RWPE2 (cell line): ENCODE results near the gene MAGEF1.

Experiments used
- ATAC-seq: fragments of 200-7000 bp; cut with Tn5 transposase; 3 replicates; pipeline ENCODE4 v1.9.1; 2021; ENCODE audit warnings: low read depth
- DNase-seq: peaks from one replicate; pipeline ENCODE4 v3.0.0-alpha.2; 2020; ENCODE audit warnings: low spot score
- H3K27ac ChIP-seq: fragments of 450-650 bp; 2 replicates; pipeline ENCODE4 v1.5.1; 2017; ENCODE audit warnings: mild to moderate bottlenecking; ENCODE audit not compliant: poor library complexity, severe bottlenecking
- H3K27me3 ChIP-seq: fragments of 250-450 bp; sonication (Bioruptor Pico); 2 replicates; pipeline ENCODE4 v1.5.1; 2021; ENCODE audit warnings: mild to moderate bottlenecking, moderate library complexity; ENCODE audit not compliant: insufficient read depth, poor library complexity, severe bottlenecking
- H3K36me3 ChIP-seq: fragments of 250-450 bp; sonication (Bioruptor Pico); 2 replicates; pipeline ENCODE4 v1.5.1; 2020; ENCODE audit warnings: low read depth, mild to moderate bottlenecking, moderate library complexity
- H3K4me1 ChIP-seq: fragments of 250-450 bp; sonication (Bioruptor Pico); 2 replicates; pipeline ENCODE4 v1.5.1; 2021; ENCODE audit warnings: mild to moderate bottlenecking, moderate library complexity; ENCODE audit not compliant: insufficient read depth, poor library complexity, severe bottlenecking
- H3K4me3 ChIP-seq: fragments of 250-450 bp; sonication (Bioruptor Pico); 2 replicates; pipeline ENCODE4 v1.5.1; 2021; ENCODE audit warnings: mild to moderate bottlenecking, moderate library complexity; ENCODE audit not compliant: severe bottlenecking
- H3K9me3 ChIP-seq: fragments of 250-450 bp; sonication (Bioruptor Pico); 2 replicates; pipeline ENCODE4 v1.5.1; 2021; ENCODE audit warnings: mild to moderate bottlenecking, moderate library complexity; ENCODE audit not compliant: severe bottlenecking
- TF ChIP-seq, protein P1 (sequence below): fragments of 450-650 bp; IDR thresholded peaks from one replicate; pipeline ENCODE4 v1.5.1; 2017; ENCODE audit warnings: mild to moderate bottlenecking, moderate library complexity; ENCODE audit not compliant: poor library complexity, severe bottlenecking

MAGEF1 gene

DNA sequence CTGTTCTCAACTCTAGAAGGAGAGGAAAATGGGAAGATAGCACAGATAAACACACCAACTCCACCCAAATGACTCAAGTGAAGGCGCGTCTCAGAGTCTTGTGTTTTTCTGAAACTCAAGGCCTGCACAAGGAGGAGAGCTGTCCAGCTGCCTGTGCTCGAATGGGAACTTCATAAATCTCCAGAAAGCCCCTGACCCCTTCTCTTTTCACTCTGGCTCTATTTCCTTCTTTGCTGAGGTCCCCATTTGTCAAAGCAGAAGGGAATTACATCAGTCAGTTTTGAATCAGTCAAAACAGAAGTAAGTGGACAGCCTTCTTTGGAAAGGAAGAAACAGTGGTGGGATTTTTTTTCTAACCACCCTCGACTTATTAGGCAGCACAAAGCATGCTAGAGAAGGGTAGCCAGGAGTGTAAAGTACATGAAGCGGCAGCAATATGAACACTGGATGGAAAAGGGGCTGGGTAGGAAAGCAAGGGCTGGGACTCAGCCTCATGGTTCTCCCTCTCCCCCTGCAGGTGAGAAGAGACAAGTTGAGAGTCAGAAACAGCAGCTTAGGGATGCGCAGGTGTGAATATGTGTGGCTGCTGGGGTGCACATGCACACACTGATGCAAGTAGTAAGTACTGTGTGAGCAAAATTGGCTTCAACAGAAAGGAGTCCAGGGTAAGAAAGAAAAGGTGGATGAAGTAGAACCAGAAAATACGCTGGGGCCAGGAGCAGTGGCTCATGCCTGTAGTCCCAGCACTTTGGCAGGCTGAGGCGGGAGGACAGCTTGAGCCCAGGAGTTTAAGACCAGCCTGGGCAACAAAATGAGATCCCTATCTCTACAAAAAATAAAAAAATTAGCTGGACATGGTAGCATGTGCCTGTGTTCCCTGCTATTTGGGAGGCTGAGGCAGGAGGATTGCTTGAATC, 36.6 kb upstream of the MAGEF1 start:
- no peak overlapping the region for H3K4me3 ChIP-seq
- DNase-seq (no peak), ATAC-seq (peak; percentile 96)
- TF ChIP-seq, protein P1, sequence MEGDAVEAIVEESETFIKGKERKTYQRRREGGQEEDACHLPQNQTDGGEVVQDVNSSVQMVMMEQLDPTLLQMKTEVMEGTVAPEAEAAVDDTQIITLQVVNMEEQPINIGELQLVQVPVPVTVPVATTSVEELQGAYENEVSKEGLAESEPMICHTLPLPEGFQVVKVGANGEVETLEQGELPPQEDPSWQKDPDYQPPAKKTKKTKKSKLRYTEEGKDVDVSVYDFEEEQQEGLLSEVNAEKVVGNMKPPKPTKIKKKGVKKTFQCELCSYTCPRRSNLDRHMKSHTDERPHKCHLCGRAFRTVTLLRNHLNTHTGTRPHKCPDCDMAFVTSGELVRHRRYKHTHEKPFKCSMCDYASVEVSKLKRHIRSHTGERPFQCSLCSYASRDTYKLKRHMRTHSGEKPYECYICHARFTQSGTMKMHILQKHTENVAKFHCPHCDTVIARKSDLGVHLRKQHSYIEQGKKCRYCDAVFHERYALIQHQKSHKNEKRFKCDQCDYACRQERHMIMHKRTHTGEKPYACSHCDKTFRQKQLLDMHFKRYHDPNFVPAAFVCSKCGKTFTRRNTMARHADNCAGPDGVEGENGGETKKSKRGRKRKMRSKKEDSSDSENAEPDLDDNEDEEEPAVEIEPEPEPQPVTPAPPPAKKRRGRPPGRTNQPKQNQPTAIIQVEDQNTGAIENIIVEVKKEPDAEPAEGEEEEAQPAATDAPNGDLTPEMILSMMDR, result peak; percentile 81
- peaks cover 6% of the 10 kb centered on the region for H3K4me1 ChIP-seq
- H3K27me3 ChIP-seq, result no peaks in the 10 kb centered on the region
- H3K27ac ChIP-seq, result no peak overlapping the region
- no peaks in the 10 kb centered on the region for H3K36me3 ChIP-seq
- H3K9me3 ChIP-seq, result no peaks in the 10 kb centered on the region

DNA sequence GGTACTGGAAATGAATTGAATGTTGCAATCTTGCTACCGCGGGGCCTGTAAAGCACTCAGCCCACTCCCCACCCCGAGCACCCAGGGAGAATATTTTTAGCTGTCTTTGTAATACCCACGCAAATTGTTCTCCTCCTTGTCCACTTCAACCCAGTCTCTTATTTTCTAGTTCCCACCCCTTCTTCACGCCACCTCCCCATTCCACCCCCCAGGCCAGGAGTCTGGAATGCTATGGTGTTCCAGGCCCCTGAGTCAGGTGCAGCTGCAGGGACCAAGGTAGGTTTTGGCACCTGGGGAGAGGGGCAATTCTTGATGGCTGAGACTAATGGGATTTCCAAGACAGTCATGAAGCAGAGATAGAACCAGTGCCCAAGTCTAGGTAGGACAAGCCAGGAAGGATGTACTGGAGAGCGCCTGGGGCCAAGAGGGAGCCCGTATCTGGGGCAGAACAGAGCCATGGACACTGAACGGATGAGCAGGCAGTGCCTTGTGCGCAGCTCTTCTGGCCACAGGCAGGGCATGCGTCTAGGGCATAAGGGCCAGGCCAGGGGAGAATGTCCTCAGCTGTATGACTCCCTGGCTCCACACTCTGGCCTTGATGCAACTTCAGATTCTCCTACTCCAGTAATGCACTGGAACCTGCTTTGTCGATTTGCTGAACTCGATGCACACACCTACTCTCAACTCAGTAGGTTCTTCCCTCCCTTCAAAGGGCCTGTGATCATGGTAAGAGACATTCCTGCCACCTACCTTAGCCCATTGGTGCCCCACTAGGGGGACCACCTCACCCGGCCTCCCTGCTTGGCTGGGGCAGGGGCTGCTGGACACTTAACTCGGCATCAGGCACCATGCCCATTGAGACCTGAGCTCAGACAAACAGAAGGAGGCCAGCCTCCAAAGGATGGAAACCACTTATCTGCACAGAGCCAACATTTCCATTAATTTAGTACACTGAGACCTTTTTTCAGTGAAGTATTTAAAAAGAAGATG, 34.6 kb upstream of the MAGEF1 start:
- H3K36me3 ChIP-seq, result no peaks in the 10 kb centered on the region
- peaks cover 9% of the 10 kb centered on the region for H3K4me1 ChIP-seq
- peak; percentile 15 for DNase-seq
- H3K4me3 ChIP-seq, result no peak overlapping the region
- no peak for ATAC-seq
- H3K9me3 ChIP-seq, result no peaks in the 10 kb centered on the region
- TF ChIP-seq, protein P1, result no peak
- no peaks in the 10 kb centered on the region for H3K27me3 ChIP-seq
- H3K27ac ChIP-seq, result no peak overlapping the region

DNA sequence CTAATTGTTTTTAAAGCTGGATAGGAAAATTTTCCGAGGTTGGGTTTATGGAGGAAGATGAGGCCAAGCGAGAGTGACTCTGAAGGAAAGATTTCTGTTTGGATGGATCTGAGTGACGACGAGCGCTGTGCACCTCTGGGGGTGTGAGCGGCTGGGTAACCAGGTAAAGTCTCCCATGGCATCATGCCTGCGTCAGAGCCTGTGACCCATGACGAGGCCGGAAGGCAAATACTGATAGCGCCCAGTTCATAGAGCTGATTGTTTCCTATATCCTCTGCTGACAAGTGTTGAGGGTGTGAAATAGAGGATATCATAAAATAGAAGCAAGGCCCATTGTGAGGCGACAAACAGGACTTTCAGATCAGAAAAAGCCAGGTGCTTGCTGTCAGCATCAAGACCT, 33.7 kb upstream of the MAGEF1 start:
- Histone ChIP-seq H3K4me1 (peaks cover 18% of the 10 kb centered on the region), H3K4me3 (no peak overlapping the region), H3K9me3 (no peaks in the 10 kb centered on the region), H3K27me3 (no peaks in the 10 kb centered on the region), H3K36me3 (no peaks in the 10 kb centered on the region), H3K27ac (no peak overlapping the region)
- ATAC-seq (no peak), DNase-seq (peak; percentile 34)
- TF ChIP-seq, protein P1, result no peak

DNA sequence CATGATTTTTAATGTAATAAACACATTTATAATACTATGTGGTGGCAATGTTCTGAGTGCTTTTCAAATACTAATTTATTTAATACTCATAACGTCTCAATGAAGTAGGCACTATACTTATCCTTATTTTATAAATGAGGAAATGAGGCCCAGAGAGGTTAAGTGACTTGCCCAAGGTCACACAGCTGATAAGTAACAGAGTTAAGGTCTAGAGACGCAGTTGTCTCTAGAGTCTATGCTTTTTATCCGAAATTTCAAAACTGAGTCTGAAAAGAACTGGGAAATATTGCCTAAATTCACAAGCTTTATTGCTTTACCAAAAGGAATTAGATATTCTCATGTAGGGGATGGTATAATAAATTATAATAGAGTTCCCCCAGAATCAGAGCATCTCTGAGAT, 31.4 kb upstream of the MAGEF1 start:
- no peak for DNase-seq

More for the DNA sequence above, 31.4 kb upstream of the MAGEF1 start:
- Histone ChIP-seq H3K4me1 (peaks cover 34% of the 10 kb centered on the region), H3K27me3 (no peaks in the 10 kb centered on the region), H3K36me3 (no peaks in the 10 kb centered on the region), H3K4me3 (no peak overlapping the region), H3K9me3 (no peaks in the 10 kb centered on the region), H3K27ac (no peak overlapping the region)
- no peak for ATAC-seq
- TF ChIP-seq, protein P1, result no peak
